Glomerular endothelial cell (primary cell): ENCODE measurements around the gene EMILIN1. TPM values are rescaled to one million over a fixed set of nuclear protein-coding genes. Genes with fewer than 3 reads are reported as not detected.

Experiments used
- total RNA-seq: library from RNA; depleted of rRNA; stranded (reverse); fragments of >200 nt; gene quantifications from 2 replicates; pipeline ENCODE4 v1.2.3, GENCODE V29; 2015

The EMILIN1 gene
- total RNA-seq, 1 donor from 2014 or later: 7.3 TPM

Other genes with a start within 250 kb of the EMILIN1 start
- gene DPYSL5, start 230.5 kb upstream of the EMILIN1 start, total RNA-seq: not detected in 2 replicates
- gene MAPRE3, start 108.0 kb upstream of the EMILIN1 start, total RNA-seq: 5.4 and 7.4 TPM in 2 replicates
- 38.6 and 67.7 TPM in 2 replicates for gene TMEM214, start 45.6 kb upstream of the EMILIN1 start, total RNA-seq
- 14.8 and 15.0 TPM in 2 replicates for gene AGBL5, start 26.9 kb upstream of the EMILIN1 start, total RNA-seq
- 346 and 478 TPM in 2 replicates for gene OST4, start 7.0 kb upstream of the EMILIN1 start, total RNA-seq
- gene KHK, start 8.2 kb downstream of the EMILIN1 start, total RNA-seq: 0.58 and 3.1 TPM in 2 replicates
- 0.87 and 3.4 TPM in 2 replicates for gene CGREF1, start 40.5 kb downstream of the EMILIN1 start, total RNA-seq
- not detected in 2 replicates for gene ABHD1, start 45.2 kb downstream of the EMILIN1 start, total RNA-seq
- gene PREB, start 56.0 kb downstream of the EMILIN1 start, total RNA-seq: 53.2 and 66.4 TPM in 2 replicates
- not detected in 2 replicates for gene PRR30, start 60.8 kb downstream of the EMILIN1 start, total RNA-seq
- gene TCF23, start 70.4 kb downstream of the EMILIN1 start, total RNA-seq: not detected in 2 replicates
- gene ATRAID, start 133.4 kb downstream of the EMILIN1 start, total RNA-seq: 106 and 748 TPM in 2 replicates
- 19.0 and 24.6 TPM in 2 replicates for gene SLC5A6, start 133.7 kb downstream of the EMILIN1 start, total RNA-seq
- gene CAD, start 138.8 kb downstream of the EMILIN1 start, total RNA-seq: 41.1 and 56.5 TPM in 2 replicates
- 5.9 and 6.5 TPM in 2 replicates for gene SLC30A3, start 184.4 kb downstream of the EMILIN1 start, total RNA-seq
- gene DNAJC5G, start 196.8 kb downstream of the EMILIN1 start, total RNA-seq: 0.47 TPM in 1 of 2 replicates, not detected in the other
- 0.12 TPM in 1 of 2 replicates, not detected in the other for gene TRIM54, start 203.8 kb downstream of the EMILIN1 start, total RNA-seq
- 1.4 TPM in 1 of 2 replicates, not detected in the other for gene UCN, start 229.8 kb downstream of the EMILIN1 start, total RNA-seq
- 103 and 117 TPM in 2 replicates for gene MPV17, start 244.5 kb downstream of the EMILIN1 start, total RNA-seq